Natural killer cell (primary cell): ENCODE data around the gene LTC4S. TPM values are rescaled to one million over a fixed set of nuclear protein-coding genes. Genes with fewer than 3 reads are reported as not detected.
A peak's percentile ranks its signal among the peaks of the same experiment; 100 is the strongest.

ENCODE experiments used
- ATAC-seq, 3 donors: fragments of 150-1000 bp in 2 of 3; fragments of 200-7000 bp in 1 of 3; cut with Tn5 transposase; 1 replicate in 1 of 3; 2 replicates in 2 of 3; pipeline ENCODE4 v1.10.0; 2021; ENCODE audit warnings: mild to moderate bottlenecking in 2 of 3, moderate library complexity in 2 of 3
- DNase-seq, 2 donors: peaks; one replicate each; pipeline versions ENCODE4 v3.0.0 to v3.0.0-alpha.2; 2013 to 2021; ENCODE audit warnings: mixed read lengths in 1 of 2
- H3K27ac ChIP-seq: one replicate; pipeline ENCODE4 v1.5.1; 2013; ENCODE audit warnings: mild to moderate bottlenecking, low read length
- H3K27me3 ChIP-seq: one replicate; pipeline ENCODE4 v1.6.1; 2013; ENCODE audit warnings: low read length; ENCODE audit not compliant: control insufficient read depth, insufficient read depth
- H3K36me3 ChIP-seq: one replicate; pipeline ENCODE4 v1.6.1; 2013; ENCODE audit warnings: low read length; ENCODE audit not compliant: control insufficient read depth, insufficient read depth
- H3K4me1 ChIP-seq: one replicate; pipeline ENCODE4 v1.6.1; 2013; ENCODE audit warnings: low read length; ENCODE audit not compliant: control insufficient read depth, insufficient read depth
- H3K4me3 ChIP-seq: one replicate; pipeline ENCODE4 v1.5.1; 2013; ENCODE audit warnings: low read length
- H3K9me3 ChIP-seq: one replicate; pipeline ENCODE4 v1.6.1; 2013; ENCODE audit warnings: low read length; ENCODE audit not compliant: control insufficient read depth, insufficient read depth
- H3K27ac Mint-ChIP-seq, 2 donors: one replicate each; pipeline ENCODE4 v1.8.0; 2022; ENCODE audit warnings: mild to moderate bottlenecking in 2 of 2, mixed read lengths in 2 of 2, moderate library complexity in 1 of 2
- H3K27me3 Mint-ChIP-seq, 2 donors: one replicate each; pipeline ENCODE4 v1.8.0; 2022; ENCODE audit warnings: low read depth in 2 of 2, mixed read lengths in 2 of 2
- H3K36me3 Mint-ChIP-seq: one replicate; pipeline ENCODE4 v1.8.0; 2022; ENCODE audit warnings: mixed read lengths
- H3K4me1 Mint-ChIP-seq, 2 donors: one replicate each; pipeline ENCODE4 v1.8.0; 2022; ENCODE audit warnings: mixed read lengths in 2 of 2
- H3K4me3 Mint-ChIP-seq: one replicate; pipeline ENCODE4 v1.8.0; 2022; ENCODE audit warnings: mild to moderate bottlenecking, moderate library complexity, mixed read lengths
- H3K9me3 Mint-ChIP-seq, 2 donors: one replicate each; pipeline ENCODE4 v1.8.0; 2022; ENCODE audit warnings: mixed read lengths in 2 of 2
- CTCF ChIP-seq: fragments of 200-600 bp; IDR thresholded peaks from one replicate; pipeline ENCODE4 v1.8.0; 2022; ENCODE audit warnings: antibody characterized with exemption
- WGBS: methylation state at CpG from one replicate; pipeline ENCODE4 v1.1.7; 2013; ENCODE audit warnings: missing lambda C conversion rate; ENCODE audit not compliant: insufficient coverage; 5-methylcytosine and 5-hydroxymethylcytosine counted together
- intact Hi-C: fragments of 100-400 bp; cut with micrococcal nuclease; formaldehyde crosslinking; loops from one replicate; pipeline ENCODE4 v1.14.2; 2022
- total RNA-seq, 4 donors: library from RNA; stranded (reverse); fragments of 120-200 nt in 1 of 4; gene quantifications; one replicate each; pipeline versions ENCODE4 v1.2.3 to v1.2.4, GENCODE V29; 2013 to 2022

The LTC4S gene
- total RNA-seq, 3 donors from 2014 or later (not counting 1 experiment from before 2014, with no cell fraction given) = 3.0 to 5.4 (median 3.5) TPM

GRCh38 chr5:179832039-179832745 is 38.4 kb downstream of the LTC4S start:
- peak overlapping the region; percentile 67 to 81 for H3K27ac Mint-ChIP-seq
- ATAC-seq = peak in 1 of 3 donors; percentile 4

GRCh38 chr5:179833056-179833708 is 39.4 kb downstream of the LTC4S start:
- peaks cover 20% of the 10 kb centered on the region for H3K4me1 ChIP-seq
- H3K27ac ChIP-seq = no peak overlapping the region
- H3K4me3 ChIP-seq = no peak overlapping the region
- DNase-seq (no peak), ATAC-seq (no peak)
- whole genome bisulfite sequencing = 97% methylated on average over 23 of the region's 23 CpGs
- Mint-ChIP-seq H3K27ac (peak overlapping the region; percentile 67 to 81), H3K4me3 (peak overlapping the region; percentile 60), H3K9me3 (no peaks in the 10 kb centered on the region), H3K27me3 (no peaks in the 10 kb centered on the region), H3K4me1 (peaks cover 34 to 38% of the 10 kb centered on the region in 2 donors), H3K36me3 (peaks cover 33% of the 10 kb centered on the region)
- no peaks in the 10 kb centered on the region for H3K27me3 ChIP-seq
- peaks cover 71% of the 10 kb centered on the region for H3K36me3 ChIP-seq
- H3K9me3 ChIP-seq = no peaks in the 10 kb centered on the region
- TF ChIP-seq CTCF = no peak
- intact Hi-C loops = no loop called here

More at GRCh38 chr5:179832039-179832745, 38.4 kb downstream of the LTC4S start:
- Mint-ChIP-seq H3K36me3 (peaks cover 33% of the 10 kb centered on the region), H3K4me1 (peaks cover 38 to 39% of the 10 kb centered on the region in 2 donors), H3K4me3 (peak overlapping the region; percentile 35), H3K9me3 (no peaks in the 10 kb centered on the region), H3K27me3 (no peaks in the 10 kb centered on the region)
- Histone ChIP-seq H3K4me1 (peaks cover 19% of the 10 kb centered on the region), H3K27me3 (no peaks in the 10 kb centered on the region), H3K27ac (no peak overlapping the region), H3K4me3 (no peak overlapping the region), H3K36me3 (peaks cover 69% of the 10 kb centered on the region), H3K9me3 (no peaks in the 10 kb centered on the region)
- WGBS = 96% methylated on average over 20 of the region's 20 CpGs
- DNase-seq = no peak
- intact Hi-C loops = no loop called here
- no peak for TF ChIP-seq CTCF

- DNase-seq (no peak), ATAC-seq (no peak)
- H3K9me3 ChIP-seq = no peaks in the 10 kb centered on the region
- H3K27me3 ChIP-seq = no peaks in the 10 kb centered on the region
- Mint-ChIP-seq H3K9me3 (no peaks in the 10 kb centered on the region), H3K27ac (peak overlapping the region; percentile 67 to 81), H3K27me3 (no peaks in the 10 kb centered on the region), H3K4me3 (peak overlapping the region; percentile 60), H3K4me1 (peaks cover 32 to 35% of the 10 kb centered on the region in 2 donors), H3K36me3 (peaks cover 29% of the 10 kb centered on the region)
- peaks cover 74% of the 10 kb centered on the region for H3K36me3 ChIP-seq
- intact Hi-C loops = no loop called here
- H3K4me1 ChIP-seq = peaks cover 20% of the 10 kb centered on the region
- H3K27ac ChIP-seq = no peak overlapping the region
- no peak for TF ChIP-seq CTCF
- H3K4me3 ChIP-seq = no peak overlapping the region
- 100% methylated on average over 3 of the region's 3 CpGs for WGBS
Observed at GRCh38 chr5:179833709-179834070, 39.9 kb downstream of the LTC4S start.
